GM12874 (cell line): ENCODE data around the gene ESR1.

ENCODE experiments used
- TF ChIP-seq, protein P1 (sequence below): IDR thresholded peaks from 2 replicates; pipeline ENCODE4 v1.5.1; 2011; ENCODE audit warnings: low read depth, mild to moderate bottlenecking, control low read depth, low read length, moderate library complexity; ENCODE audit not compliant: insufficient read depth

ESR1 gene

DNA sequence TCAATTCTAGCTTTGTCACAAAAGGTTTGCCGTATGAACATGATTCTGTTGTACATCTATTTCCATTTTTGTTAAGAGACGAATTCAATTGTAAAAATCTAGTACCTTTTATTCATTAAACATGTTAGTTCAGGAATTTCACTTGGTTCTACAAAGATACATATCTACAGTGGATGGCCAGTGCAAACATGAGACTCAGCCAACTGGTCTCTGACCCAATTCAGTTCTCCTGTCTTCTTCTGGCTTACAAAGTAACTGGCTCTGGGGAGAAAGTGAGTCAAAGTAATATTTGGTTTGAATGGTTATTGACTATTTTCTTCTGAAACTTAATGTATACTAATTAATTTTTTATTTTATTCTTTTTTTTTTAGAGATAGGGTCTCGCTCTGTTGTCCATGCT lies 70.0 kb downstream of the ESR1 start:
- TF ChIP-seq, protein P1, sequence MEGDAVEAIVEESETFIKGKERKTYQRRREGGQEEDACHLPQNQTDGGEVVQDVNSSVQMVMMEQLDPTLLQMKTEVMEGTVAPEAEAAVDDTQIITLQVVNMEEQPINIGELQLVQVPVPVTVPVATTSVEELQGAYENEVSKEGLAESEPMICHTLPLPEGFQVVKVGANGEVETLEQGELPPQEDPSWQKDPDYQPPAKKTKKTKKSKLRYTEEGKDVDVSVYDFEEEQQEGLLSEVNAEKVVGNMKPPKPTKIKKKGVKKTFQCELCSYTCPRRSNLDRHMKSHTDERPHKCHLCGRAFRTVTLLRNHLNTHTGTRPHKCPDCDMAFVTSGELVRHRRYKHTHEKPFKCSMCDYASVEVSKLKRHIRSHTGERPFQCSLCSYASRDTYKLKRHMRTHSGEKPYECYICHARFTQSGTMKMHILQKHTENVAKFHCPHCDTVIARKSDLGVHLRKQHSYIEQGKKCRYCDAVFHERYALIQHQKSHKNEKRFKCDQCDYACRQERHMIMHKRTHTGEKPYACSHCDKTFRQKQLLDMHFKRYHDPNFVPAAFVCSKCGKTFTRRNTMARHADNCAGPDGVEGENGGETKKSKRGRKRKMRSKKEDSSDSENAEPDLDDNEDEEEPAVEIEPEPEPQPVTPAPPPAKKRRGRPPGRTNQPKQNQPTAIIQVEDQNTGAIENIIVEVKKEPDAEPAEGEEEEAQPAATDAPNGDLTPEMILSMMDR = no peak

DNA sequence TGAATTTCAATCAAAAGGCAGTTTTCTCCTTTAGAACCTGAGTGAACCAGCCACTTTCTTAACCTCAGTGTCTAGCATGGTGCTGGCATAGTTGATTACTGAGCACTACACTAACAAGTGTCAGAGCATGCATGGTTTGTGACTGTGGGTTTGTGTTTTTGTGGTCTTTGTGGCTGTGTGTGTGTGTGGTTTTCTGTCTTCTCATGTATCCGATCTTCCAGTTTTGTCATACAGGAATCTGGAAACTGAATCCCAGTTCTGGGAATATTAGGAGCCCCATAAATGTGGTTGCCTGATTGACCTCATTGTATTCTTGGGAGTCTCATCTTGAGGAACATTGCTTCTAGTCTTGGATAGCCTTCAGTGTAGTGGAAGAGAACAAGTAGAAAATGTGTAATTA lies 73.7 kb downstream of the ESR1 start:
- TF ChIP-seq, protein P1 = no peak

DNA sequence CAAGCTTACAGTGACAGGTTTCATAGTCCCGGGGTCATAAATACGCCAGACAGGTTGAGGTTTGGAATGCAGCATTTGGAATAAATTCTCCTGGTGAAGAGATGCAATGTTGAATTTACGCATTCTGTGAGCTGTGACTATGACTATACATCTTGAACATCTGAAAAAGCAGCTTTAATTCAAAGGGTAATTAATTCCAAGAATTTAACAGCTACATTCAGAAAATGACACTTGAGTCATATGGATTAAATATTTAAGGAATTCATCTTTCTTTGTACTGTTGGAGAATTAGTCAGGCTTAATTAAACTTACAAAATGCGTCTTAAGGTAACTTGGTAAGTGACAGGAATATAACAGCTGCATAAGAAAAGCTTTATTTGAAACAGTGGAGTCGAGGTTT lies 74.7 kb downstream of the ESR1 start:
- TF ChIP-seq, protein P1 = no peak

DNA sequence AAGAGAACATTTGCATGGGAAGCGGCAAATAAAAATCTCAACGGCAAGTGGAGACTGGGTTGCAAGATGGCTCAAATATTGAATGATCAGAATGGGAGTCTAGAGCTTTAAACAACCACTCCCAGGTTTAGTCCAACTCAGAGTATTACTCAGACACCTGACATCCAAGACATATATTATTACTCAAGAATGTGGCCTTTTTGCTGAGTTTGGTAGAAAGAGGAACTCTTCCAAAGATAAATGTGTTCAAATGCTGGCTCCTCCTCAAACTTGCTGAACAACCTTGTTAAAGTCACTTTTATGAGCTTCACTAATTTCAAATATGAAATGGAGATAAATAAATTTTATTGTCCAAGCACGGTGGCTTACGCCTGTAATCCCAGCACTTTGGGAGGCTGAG lies 77.8 kb downstream of the ESR1 start:
- TF ChIP-seq, protein P1 = no peak

DNA sequence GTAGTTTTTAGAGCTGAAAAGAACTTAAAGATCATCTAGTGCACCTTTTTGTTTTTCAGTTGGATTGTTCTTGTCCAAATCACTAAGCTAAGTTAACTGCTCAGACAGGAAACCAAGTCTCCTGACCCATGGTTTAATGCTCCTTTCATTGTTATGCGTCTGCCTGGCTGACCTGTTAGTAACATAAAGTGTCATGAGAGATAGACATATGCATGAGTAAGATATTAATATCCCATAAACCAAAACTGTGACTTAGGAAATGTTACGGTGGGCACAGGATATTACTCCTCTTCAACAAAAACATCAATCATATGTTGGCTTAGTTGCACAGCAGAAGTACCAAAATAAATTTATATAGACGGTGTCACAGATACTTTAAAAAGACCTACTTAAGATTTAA lies 84.0 kb downstream of the ESR1 start:
- TF ChIP-seq, protein P1 = no peak

DNA sequence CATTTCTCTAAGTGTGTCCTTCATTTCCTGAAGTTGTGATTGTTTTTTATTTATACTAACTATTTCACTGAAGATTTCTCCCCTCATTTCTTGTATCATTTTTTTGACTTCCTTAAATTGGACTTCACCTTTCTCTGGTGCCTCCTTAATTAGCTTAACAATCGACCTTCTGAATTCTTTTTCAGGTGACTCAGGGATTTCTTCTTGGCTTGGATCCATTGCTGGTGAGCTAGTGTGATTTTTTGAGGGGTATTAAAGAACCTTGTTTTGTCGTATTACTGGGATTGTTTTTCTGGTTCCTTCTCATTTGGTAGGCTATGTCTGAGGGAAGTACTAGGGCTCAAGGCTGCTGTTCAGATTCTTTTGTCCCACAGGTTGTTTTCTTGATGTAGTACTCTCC lies 92.8 kb downstream of the ESR1 start:
- TF ChIP-seq, protein P1 = no peak

DNA sequence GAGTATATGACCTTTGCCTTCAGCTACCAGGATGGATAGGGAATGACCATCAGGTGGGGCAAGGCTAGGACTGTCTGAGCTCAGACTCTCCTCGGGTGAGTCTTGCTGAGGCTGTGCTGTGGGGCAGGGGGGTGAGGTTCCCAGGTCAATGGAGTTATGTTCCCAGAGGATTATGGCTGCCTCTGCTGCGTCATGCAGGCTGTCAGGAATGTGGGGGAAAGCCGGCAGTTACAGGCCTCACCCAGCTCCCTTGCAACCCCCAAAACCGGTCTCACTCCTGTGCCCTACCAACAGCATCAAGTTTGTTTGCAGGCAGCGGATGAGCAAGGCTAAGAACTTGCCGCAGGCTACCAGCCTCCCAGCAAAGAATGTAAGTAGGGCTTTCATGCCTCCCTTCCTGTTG lies 93.5 kb downstream of the ESR1 start:
- TF ChIP-seq, protein P1 = no peak

DNA sequence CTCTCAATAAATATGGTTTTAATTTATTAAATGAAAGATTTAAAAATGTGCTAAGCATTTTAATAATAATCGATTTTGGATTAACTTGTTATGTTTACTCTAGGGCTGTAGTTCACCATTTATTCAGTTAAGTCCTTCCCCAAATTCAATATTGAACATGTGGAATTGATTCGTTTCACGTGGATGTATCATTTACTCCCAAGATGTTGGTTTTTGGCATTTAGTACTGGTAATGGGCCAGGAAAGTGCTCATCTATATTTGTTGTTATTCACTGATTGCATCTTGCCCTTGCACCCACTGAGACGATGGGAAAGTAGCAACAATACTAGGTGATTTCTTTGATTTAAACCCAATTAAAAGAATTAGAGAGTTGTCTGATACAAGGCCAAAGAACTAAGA lies 97.1 kb downstream of the ESR1 start:
- TF ChIP-seq, protein P1 = no peak
